Upper lobe of left lung (tissue), 6 donors: ENCODE measurements around the gene PLIN5. TPM values are rescaled to one million over a fixed set of nuclear protein-coding genes. Genes with fewer than 3 reads are reported as not detected.

Source experiments
- ATAC-seq, 2 donors: fragments of 200-7000 bp; cut with Tn5 transposase; one replicate each; pipeline ENCODE4 v1.9.1; 2022; ENCODE audit warnings: mild to moderate bottlenecking in 2 of 2, moderate library complexity in 2 of 2; ENCODE audit not compliant: low FRiP score in 2 of 2
- DNase-seq, 2 donors: peaks; one replicate each; pipeline ENCODE4 v3.0.0-alpha.2; 2019 to 2020
- H3K27ac ChIP-seq, 4 donors: fragments of 200-600 bp; sonication (generic); one replicate each; pipeline ENCODE4 v1.5.1; 2016 to 2019
- H3K27me3 ChIP-seq, 4 donors: fragments of 200-600 bp; sonication (generic); one replicate each; pipeline ENCODE4 v1.5.1; 2017 to 2019
- H3K36me3 ChIP-seq, 4 donors: fragments of 200-600 bp; sonication (generic); one replicate each; pipeline ENCODE4 v1.5.1; 2016 to 2019
- H3K4me1 ChIP-seq, 4 donors: fragments of 200-600 bp; sonication (generic); one replicate each; pipeline ENCODE4 v1.5.1; 2018 to 2019
- H3K4me3 ChIP-seq, 4 donors: fragments of 200-600 bp; sonication (generic); one replicate each; pipeline ENCODE4 v1.5.1; 2017 to 2019; ENCODE audit warnings: mild to moderate bottlenecking in 2 of 4, moderate library complexity in 1 of 4
- H3K9me3 ChIP-seq, 4 donors: fragments of 200-600 bp; sonication (generic); one replicate each; pipeline ENCODE4 v1.5.1; 2018 to 2019
- CTCF ChIP-seq, 6 experiments: fragments of 450-650 bp in 4 of 6; fragments of 200-600 bp in 2 of 6; sonication (generic) in 2 of 6; IDR thresholded peaks; one replicate each; pipeline ENCODE4 v1.5.1; 2016 to 2019; ENCODE audit warnings: antibody characterized with exemption in 6 of 6
- EP300 ChIP-seq, 4 donors: sonication (generic); formaldehyde crosslinking; IDR thresholded peaks; one replicate each; pipeline ENCODE4 v1.5.1; 2017; ENCODE audit warnings: antibody characterized with exemption in 4 of 4, control low read depth in 2 of 4
- POLR2A ChIP-seq, 4 donors: fragments of 450-650 bp; IDR thresholded peaks; one replicate each; pipeline ENCODE4 v1.5.1; 2016 to 2017; ENCODE audit warnings: antibody characterized with exemption in 4 of 4, mild to moderate bottlenecking in 2 of 4
- POLR2AphosphoS5 ChIP-seq, 2 donors: sonication (generic); formaldehyde crosslinking; IDR thresholded peaks; one replicate each; pipeline ENCODE4 v1.5.1; 2017; ENCODE audit warnings: antibody characterized with exemption in 2 of 2
- WGBS, 2 donors: methylation state at CpG; one replicate each; pipeline ENCODE4 v1.1.5; 2017 to 2018; 5-methylcytosine and 5-hydroxymethylcytosine counted together
- total RNA-seq, 6 donors: library from RNA; depleted of rRNA in 4 of 6; stranded (reverse); fragments of >200 nt in 4 of 6; gene quantifications; one replicate each; pipeline versions ENCODE4 v1.1.0 to v1.2.1, GENCODE V29; 2016 to 2021
- donor health status: DM: no; HTN: no; CAD: no; lungs with moderate emphysema.
- donor health status: DM: no; HTN: yes; CAD: no; lungs with severe emphysema.

PLIN5 gene
- total RNA-seq, 6 donors from 2014 or later: 13.5 to 97.4 (median 23.0) TPM

DNA sequence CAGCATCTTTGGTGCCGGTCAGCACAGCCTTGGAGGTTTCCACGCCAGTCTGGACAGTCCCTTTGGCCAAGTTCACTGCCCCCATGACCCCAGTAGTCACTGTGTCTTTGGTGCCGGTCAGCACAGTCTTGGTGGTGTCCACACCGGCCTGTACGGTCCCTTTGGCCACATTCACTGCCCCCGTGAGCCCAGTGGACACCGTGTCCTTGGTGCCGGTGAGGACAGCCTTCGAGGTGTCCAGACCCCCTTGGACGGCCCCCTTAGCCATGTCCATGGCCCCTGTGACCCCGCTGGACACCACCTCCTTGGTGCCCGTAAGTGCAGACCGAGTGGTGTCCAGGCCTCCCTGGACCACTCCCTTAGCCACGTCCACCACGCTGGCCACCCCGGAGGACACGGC is 21.8 kb downstream of the PLIN5 start:
- ATAC-seq (no peak), DNase-seq (peak in 1 of 2 donors; percentile 44)
- no peaks in the 10 kb centered on the region for H3K4me1 ChIP-seq
- H3K27ac ChIP-seq: no peak overlapping the region
- 81 to 93% methylated on average over 7 to 17 of the region's 17 CpGs for WGBS, 2 donors
- no peaks in the 10 kb centered on the region for H3K36me3 ChIP-seq
- no peaks in the 10 kb centered on the region for H3K9me3 ChIP-seq
- H3K4me3 ChIP-seq: no peak overlapping the region
- TF ChIP-seq CTCF (IDR thresholded peaks at IDR 0.05): no peak
- no peak for TF ChIP-seq EP300 (IDR thresholded peaks at IDR 0.05)
- TF ChIP-seq POLR2AphosphoS5 (IDR thresholded peaks at IDR 0.05): no peak
- TF ChIP-seq POLR2A (IDR thresholded peaks at IDR 0.05): no peak
- no peaks in the 10 kb centered on the region for H3K27me3 ChIP-seq

DNA sequence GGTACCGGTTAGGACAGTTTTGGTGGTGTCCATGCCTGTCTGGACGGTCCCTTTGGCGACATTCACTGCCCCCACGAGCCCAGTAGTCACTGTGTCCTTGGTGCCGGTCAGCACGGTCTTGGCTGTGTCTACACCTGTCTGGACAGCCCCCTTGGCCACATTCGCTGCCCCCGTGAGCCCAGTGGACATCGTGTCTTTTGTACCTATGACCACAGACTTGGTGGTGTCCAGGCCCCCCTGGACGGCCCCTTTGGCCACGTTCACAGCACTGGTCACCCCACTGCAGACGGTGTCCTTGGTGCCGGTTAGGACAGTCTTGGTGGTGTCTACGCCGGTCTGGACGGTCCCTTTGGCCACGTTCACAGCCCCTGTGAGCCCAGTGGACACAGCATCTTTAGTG is 23.0 kb downstream of the PLIN5 start:
- Histone ChIP-seq H3K27ac (no peak overlapping the region), H3K27me3 (no peaks in the 10 kb centered on the region), H3K4me1 (no peaks in the 10 kb centered on the region), H3K9me3 (no peaks in the 10 kb centered on the region), H3K4me3 (no peak overlapping the region), H3K36me3 (no peaks in the 10 kb centered on the region)
- 86 to 90% methylated on average over 4 to 17 of the region's 17 CpGs for WGBS, 2 donors
- TF ChIP-seq CTCF (IDR thresholded peaks at IDR 0.05) (no peak), POLR2A (IDR thresholded peaks at IDR 0.05) (no peak), POLR2AphosphoS5 (IDR thresholded peaks at IDR 0.05) (no peak), EP300 (IDR thresholded peaks at IDR 0.05) (no peak)
- DNase-seq: peak in 1 of 2 donors; percentile 51
- ATAC-seq: no peak

- TF ChIP-seq CTCF (IDR thresholded peaks at IDR 0.05): no peak
- TF ChIP-seq POLR2A (IDR thresholded peaks at IDR 0.05): no peak
- H3K27me3 ChIP-seq: no peaks in the 10 kb centered on the region
- H3K27ac ChIP-seq: no peak overlapping the region
- ATAC-seq (no peak), DNase-seq (no peak)
- no peak overlapping the region for H3K4me3 ChIP-seq
- no peaks in the 10 kb centered on the region for H3K36me3 ChIP-seq
- no peaks in the 10 kb centered on the region for H3K4me1 ChIP-seq
- WGBS, 2 donors: 81 to 84% methylated on average over 24 to 27 of the region's 27 CpGs
- H3K9me3 ChIP-seq: no peaks in the 10 kb centered on the region
These were observed 23.5 kb downstream of the PLIN5 start for GRCh38 chr19:4511300-4512054.

DNA sequence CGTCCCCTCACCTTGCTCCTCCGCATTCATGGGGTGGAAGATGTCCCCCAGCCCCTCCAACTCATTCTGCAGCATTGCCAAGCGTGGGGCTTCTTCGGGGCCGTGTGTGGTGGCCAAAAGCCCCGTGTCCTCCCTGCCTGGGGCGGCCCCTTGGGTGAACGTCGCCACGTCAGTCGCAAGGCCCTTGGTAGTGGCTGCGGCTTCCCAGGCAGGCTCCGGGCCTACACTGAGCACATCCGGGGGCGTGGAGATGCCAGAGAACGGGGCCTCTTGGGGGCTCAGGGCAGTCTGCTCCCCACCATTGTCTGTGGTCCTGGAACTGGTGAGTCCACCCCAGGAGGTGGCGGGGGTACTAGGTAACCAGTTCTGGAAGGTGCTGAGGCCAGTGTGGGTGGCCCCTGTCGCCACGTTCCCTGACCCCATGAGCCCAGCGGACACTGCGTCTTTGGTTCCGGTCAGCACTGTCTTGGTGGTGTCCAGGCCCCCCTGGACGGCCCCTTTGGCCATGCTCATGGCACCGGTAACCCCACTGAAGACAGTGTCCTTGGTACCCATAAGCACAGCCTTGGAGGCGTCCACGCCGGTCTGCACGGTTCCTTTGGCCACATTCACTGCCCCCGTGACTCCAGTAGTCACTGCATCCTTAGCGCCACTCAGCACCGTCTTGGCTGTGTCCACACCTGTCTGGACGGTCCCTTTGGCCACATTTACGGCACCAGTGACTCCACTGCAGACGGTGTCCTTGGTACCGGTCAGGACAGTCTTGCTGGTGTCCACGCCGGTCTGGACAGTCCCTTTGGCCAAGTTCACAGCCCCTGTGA is 24.4 kb downstream of the PLIN5 start:
- Histone ChIP-seq H3K27ac (no peak overlapping the region), H3K4me3 (no peak overlapping the region), H3K4me1 (no peaks in the 10 kb centered on the region), H3K36me3 (peaks cover 0 to 6% (median 2%) of the 10 kb centered on the region in 4 donors), H3K9me3 (no peaks in the 10 kb centered on the region), H3K27me3 (no peaks in the 10 kb centered on the region)
- DNase-seq (peak in 1 of 2 donors; percentile 69), ATAC-seq (peak; percentile 15 to 17)
- TF ChIP-seq CTCF (IDR thresholded peaks at IDR 0.05): no peak
- TF ChIP-seq POLR2AphosphoS5 (IDR thresholded peaks at IDR 0.05): no peak
- no peak for TF ChIP-seq EP300 (IDR thresholded peaks at IDR 0.05)
- no peak for TF ChIP-seq POLR2A (IDR thresholded peaks at IDR 0.05)
- WGBS, 2 donors: 88 to 91% methylated on average over 20 to 32 of the region's 37 CpGs
